ENCODE results near the gene SNTG2. TPM values are rescaled to one million over a fixed set of nuclear protein-coding genes. Genes with fewer than 3 reads are reported as not detected.

Gene SNTG2
- total RNA-seq, 2 experiments from 2014 or later, result 2.5 to 3.2 TPM

GRCh38 chr2:1360144-1360543, 409.5 kb downstream of the SNTG2 start:
- ChIA-PET POLR2A (no interaction called here), CTCF (no interaction called here)
- no peak for ATAC-seq
- Mint-ChIP-seq H3K27ac (no peak overlapping the region), H3K4me1 (ENCODE audit: low read depth) (no peaks in the 10 kb centered on the region), H3K36me3 (ENCODE audit: low read depth) (no peaks in the 10 kb centered on the region), H3K9me3 (no peaks in the 10 kb centered on the region), H3K27me3 (no peaks in the 10 kb centered on the region), H3K4me3 (no peak overlapping the region)
- no peak for DNase-seq
- TF ChIP-seq, protein P1, sequence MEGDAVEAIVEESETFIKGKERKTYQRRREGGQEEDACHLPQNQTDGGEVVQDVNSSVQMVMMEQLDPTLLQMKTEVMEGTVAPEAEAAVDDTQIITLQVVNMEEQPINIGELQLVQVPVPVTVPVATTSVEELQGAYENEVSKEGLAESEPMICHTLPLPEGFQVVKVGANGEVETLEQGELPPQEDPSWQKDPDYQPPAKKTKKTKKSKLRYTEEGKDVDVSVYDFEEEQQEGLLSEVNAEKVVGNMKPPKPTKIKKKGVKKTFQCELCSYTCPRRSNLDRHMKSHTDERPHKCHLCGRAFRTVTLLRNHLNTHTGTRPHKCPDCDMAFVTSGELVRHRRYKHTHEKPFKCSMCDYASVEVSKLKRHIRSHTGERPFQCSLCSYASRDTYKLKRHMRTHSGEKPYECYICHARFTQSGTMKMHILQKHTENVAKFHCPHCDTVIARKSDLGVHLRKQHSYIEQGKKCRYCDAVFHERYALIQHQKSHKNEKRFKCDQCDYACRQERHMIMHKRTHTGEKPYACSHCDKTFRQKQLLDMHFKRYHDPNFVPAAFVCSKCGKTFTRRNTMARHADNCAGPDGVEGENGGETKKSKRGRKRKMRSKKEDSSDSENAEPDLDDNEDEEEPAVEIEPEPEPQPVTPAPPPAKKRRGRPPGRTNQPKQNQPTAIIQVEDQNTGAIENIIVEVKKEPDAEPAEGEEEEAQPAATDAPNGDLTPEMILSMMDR (IDR thresholded peaks at IDR 0.05), result no peak
- intact Hi-C loops (cut with micrococcal nuclease), result no loop called here

DNA sequence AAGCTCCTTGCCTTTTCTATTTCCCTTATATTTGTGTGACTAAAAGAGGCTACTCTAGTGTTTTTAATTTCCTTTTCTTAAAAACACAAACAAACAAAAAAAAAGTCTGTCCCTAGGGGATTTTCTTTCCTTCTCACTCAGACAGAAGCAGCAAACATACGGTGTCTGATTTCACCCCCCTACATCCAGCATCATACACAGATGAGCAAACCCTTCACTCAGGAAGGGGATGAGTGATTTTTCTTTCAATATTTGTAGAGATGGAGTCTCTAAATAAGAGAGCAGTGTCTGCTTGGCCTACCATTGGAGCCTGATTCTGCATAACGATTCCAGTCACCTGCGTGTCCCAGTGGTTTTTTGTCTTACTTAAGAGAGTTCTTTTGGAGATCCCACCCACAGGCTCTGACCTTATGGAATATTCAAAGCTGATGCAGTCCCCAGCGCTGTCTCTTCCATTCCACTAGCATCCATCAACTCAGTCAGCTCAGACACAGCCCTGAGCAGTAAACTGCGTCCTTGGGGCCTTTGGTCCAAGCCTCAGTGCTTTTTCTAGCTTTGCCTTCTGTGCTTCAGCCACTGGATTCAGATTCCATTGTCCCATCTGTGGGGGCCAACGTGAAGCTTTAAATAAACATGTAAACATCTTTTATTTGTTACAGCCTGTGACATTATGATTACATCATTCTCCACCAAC, 410.1 kb downstream of the SNTG2 start:
- intact Hi-C loops (cut with micrococcal nuclease), result no loop called here
- ATAC-seq (no peak), DNase-seq (no peak)
- POLR2A ChIA-PET, result no interaction called here
- Mint-ChIP-seq H3K4me1 (ENCODE audit: low read depth) (no peaks in the 10 kb centered on the region), H3K36me3 (ENCODE audit: low read depth) (no peaks in the 10 kb centered on the region), H3K4me3 (no peak overlapping the region), H3K27me3 (no peaks in the 10 kb centered on the region), H3K27ac (no peak overlapping the region), H3K9me3 (no peaks in the 10 kb centered on the region)
- CTCF ChIA-PET, result no interaction called here
- TF ChIP-seq, protein P1 (IDR thresholded peaks at IDR 0.05), result no peak

GRCh38 chr2:1363367-1363766, 412.7 kb downstream of the SNTG2 start:
- CTCF ChIA-PET, result no interaction called here

DNA sequence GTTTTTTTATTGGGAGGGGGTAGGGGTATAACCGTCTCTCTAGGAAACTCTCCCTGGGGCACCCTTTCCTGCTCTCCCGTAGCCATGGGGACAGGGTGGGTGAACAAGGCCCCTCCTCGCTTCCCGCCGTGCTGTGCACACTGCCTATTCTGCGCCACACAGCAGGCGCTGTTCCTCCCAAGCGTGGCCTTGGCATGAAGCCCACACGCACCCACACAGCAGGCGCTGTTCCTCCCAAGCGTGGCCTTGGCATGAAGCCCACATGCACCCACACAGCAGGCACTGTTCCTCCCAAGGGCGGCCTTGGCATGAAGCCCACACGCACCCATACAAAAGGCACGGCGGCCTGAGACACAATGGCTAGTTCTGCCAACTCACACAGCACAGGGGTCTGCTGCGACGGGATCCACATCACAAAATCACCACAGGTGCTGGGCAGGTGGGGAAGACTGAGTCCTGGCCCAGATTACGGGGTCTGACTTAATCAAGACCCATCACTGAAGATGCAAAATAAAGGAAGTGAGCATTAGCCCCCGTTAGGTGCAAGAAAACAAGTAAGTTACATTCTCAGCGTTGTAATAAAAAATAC, 416.0 kb downstream of the SNTG2 start:
- ChIA-PET POLR2A (no interaction called here), CTCF (no interaction called here)
- DNase-seq (peak; percentile 15), ATAC-seq (no peak)
- Mint-ChIP-seq H3K4me3 (no peak overlapping the region), H3K36me3 (ENCODE audit: low read depth) (no peaks in the 10 kb centered on the region), H3K4me1 (ENCODE audit: low read depth) (peaks cover 2% of the 10 kb centered on the region), H3K27me3 (no peaks in the 10 kb centered on the region), H3K27ac (no peak overlapping the region), H3K9me3 (no peaks in the 10 kb centered on the region)
- TF ChIP-seq, protein P1 (IDR thresholded peaks at IDR 0.05), result no peak
- intact Hi-C loops (cut with micrococcal nuclease), result no loop called here

More at GRCh38 chr2:1363367-1363766, 412.7 kb downstream of the SNTG2 start:
- Mint-ChIP-seq H3K4me3 (no peak overlapping the region), H3K27me3 (no peaks in the 10 kb centered on the region), H3K9me3 (no peaks in the 10 kb centered on the region), H3K4me1 (ENCODE audit: low read depth) (peaks cover 2% of the 10 kb centered on the region), H3K27ac (no peak overlapping the region), H3K36me3 (ENCODE audit: low read depth) (no peaks in the 10 kb centered on the region)
- TF ChIP-seq, protein P1 (IDR thresholded peaks at IDR 0.05), result no peak
- ATAC-seq (no peak), DNase-seq (no peak)
- intact Hi-C loops (cut with micrococcal nuclease), result no loop called here
- POLR2A ChIA-PET, result no interaction called here

DNA sequence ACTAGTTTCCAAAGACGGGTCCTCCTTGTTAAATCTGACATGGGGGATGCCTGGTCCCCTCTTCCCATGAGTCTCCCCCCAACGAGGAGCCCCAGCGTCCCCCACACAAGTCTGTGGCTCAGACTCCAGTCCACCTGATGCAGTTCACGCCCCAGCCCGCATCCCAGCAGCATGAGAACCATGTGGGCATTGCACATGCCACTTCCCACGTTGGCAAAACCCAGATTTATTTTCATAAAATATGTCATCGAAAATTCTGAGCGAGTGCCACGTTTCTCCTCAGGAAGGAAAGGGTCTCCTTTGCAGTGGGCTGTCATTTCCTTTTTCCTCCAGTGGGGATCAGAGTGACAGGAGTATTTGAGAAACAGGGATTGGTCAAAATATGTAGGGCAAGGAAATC, 417.0 kb downstream of the SNTG2 start:
- no peaks in the 10 kb centered on the region for H3K9me3 Mint-ChIP-seq
- H3K4me3 Mint-ChIP-seq, result no peak overlapping the region
- H3K4me1 Mint-ChIP-seq (ENCODE audit: low read depth), result peaks cover 2% of the 10 kb centered on the region
- H3K27ac Mint-ChIP-seq, result no peak overlapping the region
- ChIA-PET POLR2A (no interaction called here), CTCF (no interaction called here)
- TF ChIP-seq, protein P1 (IDR thresholded peaks at IDR 0.05), result no peak
- no peak for DNase-seq
- intact Hi-C loops (cut with micrococcal nuclease), result no loop called here
- no peak for ATAC-seq
- H3K36me3 Mint-ChIP-seq (ENCODE audit: low read depth), result no peaks in the 10 kb centered on the region
- no peaks in the 10 kb centered on the region for H3K27me3 Mint-ChIP-seq
